GM18867 (cell line): ENCODE results near the gene PFKFB4.

ENCODE experiments used
- ATAC-seq: cut with Tn5 transposase; IDR thresholded peaks from one replicate; pipeline ENCODE4 v1.9.1; 2021; ENCODE audit warnings: mild to moderate bottlenecking, moderate library complexity; ENCODE audit not compliant: unreplicated experiment

The PFKFB4 gene

GRCh38 chr3:48556796-48557626 lies at the start of gene PFKFB4:
Gene PFKFB4, minus strand, starts transcription at chr3:48556803. Its CDS starts 26 bp downstream, at chr3:48556777.
- ATAC-seq = peak; percentile 87

GRCh38 chr3:48601622-48601994 lies 45.0 kb upstream of the PFKFB4 start:
- ATAC-seq = no peak

GRCh38 chr3:48600711-48601621 lies 44.4 kb upstream of the PFKFB4 start:
- no peak for ATAC-seq

- ATAC-seq = no peak
Observed at GRCh38 chr3:48599509-48600285, 43.1 kb upstream of the PFKFB4 start.

- no peak for ATAC-seq
Observed at GRCh38 chr3:48599077-48599501, 42.5 kb upstream of the PFKFB4 start.

- ATAC-seq = no peak
Observed at GRCh38 chr3:48598323-48599076, 41.9 kb upstream of the PFKFB4 start.

GRCh38 chr3:48597408-48597800 lies 40.8 kb upstream of the PFKFB4 start:
- ATAC-seq = no peak

- ATAC-seq = no peak
Observed at GRCh38 chr3:48596676-48597407, 40.2 kb upstream of the PFKFB4 start.

GRCh38 chr3:48596157-48596556 lies 39.6 kb upstream of the PFKFB4 start:
- ATAC-seq = no peak

GRCh38 chr3:48595526-48596121 lies 39.0 kb upstream of the PFKFB4 start:
- ATAC-seq = no peak

GRCh38 chr3:48595075-48595525 lies 38.5 kb upstream of the PFKFB4 start, which contains the start of gene COL7A1:
Gene COL7A1, minus strand, starts transcription at chr3:48595329. Its CDS starts 170 bp downstream, at chr3:48595159.
- no peak for ATAC-seq

GRCh38 chr3:48594417-48595049 lies 37.9 kb upstream of the PFKFB4 start:
- ATAC-seq = no peak

- ATAC-seq = no peak
Observed at GRCh38 chr3:48593337-48593736, 36.7 kb upstream of the PFKFB4 start.

GRCh38 chr3:48592519-48593087 lies 36.0 kb upstream of the PFKFB4 start:
- ATAC-seq = no peak

GRCh38 chr3:48591886-48592518 lies 35.4 kb upstream of the PFKFB4 start:
- no peak for ATAC-seq

- no peak for ATAC-seq
Observed at GRCh38 chr3:48591436-48591835, 34.8 kb upstream of the PFKFB4 start.

GRCh38 chr3:48588230-48588629 lies 31.6 kb upstream of the PFKFB4 start:
- ATAC-seq = no peak

GRCh38 chr3:48587686-48588085 lies 31.1 kb upstream of the PFKFB4 start:
- no peak for ATAC-seq
